IMR-90 (cell line): Measurements from ENCODE around the gene RFT1. TPM values are rescaled to one million over a fixed set of nuclear protein-coding genes. Genes with fewer than 3 reads are reported as not detected.
"Not testable (repeated sequence)": the region's sequence is repeated elsewhere in the genome, so short reads cannot be mapped to it uniquely, and the experiment has no call there.

ENCODE experiments used
- ATAC-seq: fragments of 200-7000 bp; cut with Tn5 transposase; 2 replicates; pipeline ENCODE4 v1.9.1; 2020; ENCODE audit warnings: low read depth, mild to moderate bottlenecking, moderate library complexity
- BruUV-seq: library from RNA; stranded (reverse); fragments of 400-500 nt; replicated peaks from 2 replicates; lab custom pipeline; 2021; lab: Mats Ljungman, UMichigan
- CTCF ChIA-PET: fragments of 300-600 bp; formaldehyde crosslinking; extraction: SDS; loops from one replicate; lab custom pipeline; 2021; ENCODE audit warnings: antibody characterized with exemption; lab: Yijun Ruan, JAX
- POLR2A ChIA-PET: fragments of 300-600 bp; sonication (Branson Sonifier 250); formaldehyde crosslinking; loops from one replicate; lab custom pipeline; 2022; ENCODE audit warnings: antibody characterized with exemption; ENCODE audit not compliant: unreplicated experiment; lab: Charles Lee
- DNase-seq: peaks from one replicate; pipeline ENCODE4 v3.0.0; 2013
- H2AFZ ChIP-seq: replicated peaks from 2 replicates; pipeline ENCODE3; 2013; ENCODE audit warnings: low read length, mild to moderate bottlenecking; ENCODE audit not compliant: poor library complexity
- H2AK5ac ChIP-seq: 2 replicates; pipeline ENCODE4 v1.6.1; 2013; ENCODE audit warnings: low read depth, low read length, inconsistent platforms
- H2AK9ac ChIP-seq: replicated peaks from 2 replicates; pipeline ENCODE3; 2013; ENCODE audit warnings: mild to moderate bottlenecking, low read depth, low read length, moderate library complexity; ENCODE audit not compliant: poor library complexity
- H2BK120ac ChIP-seq: 2 replicates; pipeline ENCODE4 v1.6.1; 2013; ENCODE audit warnings: low read depth, low read length, inconsistent platforms
- H2BK15ac ChIP-seq: 3 replicates; pipeline ENCODE4 v1.6.1; 2013; ENCODE audit warnings: low read depth, low read length, inconsistent platforms
- H2BK20ac ChIP-seq: 2 replicates; pipeline ENCODE4 v1.6.1; 2013; ENCODE audit warnings: low read depth, mild to moderate bottlenecking, inconsistent platforms, low read length, moderate library complexity
- H2BK5ac ChIP-seq: 2 replicates; pipeline ENCODE4 v1.6.1; 2013; ENCODE audit warnings: mild to moderate bottlenecking, low read depth, low read length, inconsistent platforms; ENCODE audit not compliant: poor library complexity, severe bottlenecking
- H3K14ac ChIP-seq: replicated peaks from 2 replicates; pipeline ENCODE4 v1.6.1; 2013; ENCODE audit warnings: low read depth, low read length, inconsistent platforms
- H3K18ac ChIP-seq: 2 replicates; pipeline ENCODE4 v1.6.1; 2013; ENCODE audit warnings: low read depth, low read length, control low read depth
- H3K23ac ChIP-seq: 2 replicates; pipeline ENCODE4 v1.6.1; 2013; ENCODE audit warnings: low read depth, low read length, inconsistent platforms
- H3K27ac ChIP-seq: 2 replicates; pipeline ENCODE4 v1.5.1; 2013; ENCODE audit warnings: mild to moderate bottlenecking, control low read depth, low read length; ENCODE audit not compliant: insufficient read depth
- H3K27me3 ChIP-seq: 2 replicates; pipeline ENCODE4 v1.6.1; 2013; ENCODE audit warnings: low read length; ENCODE audit not compliant: control insufficient read depth, insufficient read depth
- H3K36me3 ChIP-seq: 2 replicates; pipeline ENCODE4 v1.6.1; 2013; ENCODE audit warnings: low read length, mixed read lengths; ENCODE audit not compliant: control insufficient read depth, insufficient read depth
- H3K4ac ChIP-seq: 2 replicates; pipeline ENCODE4 v1.6.1; 2013; ENCODE audit warnings: low read depth, low read length, inconsistent platforms
- H3K4me1 ChIP-seq: 2 replicates; pipeline ENCODE4 v1.6.1; 2013; ENCODE audit warnings: low read length, mixed read lengths; ENCODE audit not compliant: control insufficient read depth, insufficient read depth
- H3K4me2 ChIP-seq: 2 replicates; pipeline ENCODE4 v1.6.1; 2013; ENCODE audit warnings: low read depth, mild to moderate bottlenecking, control low read depth, low read length, moderate library complexity
- H3K4me3 ChIP-seq: 2 replicates; pipeline ENCODE4 v1.5.1; 2013; ENCODE audit warnings: low read depth, mild to moderate bottlenecking, control low read depth, low read length, moderate library complexity; ENCODE audit not compliant: insufficient read depth
- H3K56ac ChIP-seq: 2 replicates; pipeline ENCODE4 v1.6.1; 2013; ENCODE audit warnings: low read length, inconsistent platforms; ENCODE audit not compliant: insufficient read depth; ENCODE audit errors: extremely low read depth
- H3K79me1 ChIP-seq, 2 experiments: 2 replicates each; pipeline ENCODE4 v1.6.1; 2013; ENCODE audit warnings: low read length in 2 of 2, inconsistent platforms in 1 of 2, low read depth in 1 of 2
- H3K9ac ChIP-seq: 2 replicates; pipeline ENCODE4 v1.6.1; 2013; ENCODE audit warnings: low read depth, low read length, control low read depth
- H3K9me1 ChIP-seq: 2 replicates; pipeline ENCODE4 v1.6.1; 2013; ENCODE audit warnings: low read length, inconsistent platforms; ENCODE audit not compliant: insufficient read depth
- H3K9me3 ChIP-seq: 2 replicates; pipeline ENCODE4 v1.6.1; 2013; ENCODE audit warnings: low read length; ENCODE audit not compliant: control insufficient read depth, insufficient read depth
- H4K20me1 ChIP-seq: 2 replicates; pipeline ENCODE4 v1.6.1; 2013; ENCODE audit warnings: low read length, inconsistent platforms; ENCODE audit not compliant: insufficient read depth
- H4K5ac ChIP-seq: 2 replicates; pipeline ENCODE4 v1.6.1; 2013; ENCODE audit warnings: mild to moderate bottlenecking, low read depth, low read length, control low read depth
- H4K8ac ChIP-seq, 2 experiments: 2 replicates each; pipeline ENCODE4 v1.6.1; 2013; ENCODE audit warnings: low read depth in 2 of 2, low read length in 2 of 2, control low read depth in 1 of 2, inconsistent platforms in 1 of 2
- H4K91ac ChIP-seq: 2 replicates; pipeline ENCODE4 v1.6.1; 2013; ENCODE audit warnings: low read depth, low read length, inconsistent platforms; ENCODE audit not compliant: insufficient read depth
- CEBPB ChIP-seq: IDR thresholded peaks from 2 replicates; pipeline ENCODE4 v1.6.1; 2012; ENCODE audit warnings: low read depth, low read length, improper control_type of control experiment
- CTCF ChIP-seq: conservative IDR thresholded peaks from 2 replicates; pipeline ENCODE4 v1.5.1; 2012; ENCODE audit warnings: mild to moderate bottlenecking, low read depth, low read length, improper control_type of control experiment
- RAD21 ChIP-seq: IDR thresholded peaks from 2 replicates; pipeline ENCODE4 v1.6.1; 2012; ENCODE audit warnings: low read length, improper control_type of control experiment
- SMC3 ChIP-seq: fragments of 150-350 bp; IDR thresholded peaks from 2 replicates; pipeline ENCODE4 v1.6.1; 2016; ENCODE audit warnings: low read depth, mild to moderate bottlenecking, antibody characterized with exemption, low read length, moderate library complexity
- WGBS, 2 experiments: methylation state at CpG; one replicate each; pipeline versions ENCODE4 v1.1.5 to v1.1.7; 2013; ENCODE audit warnings: missing lambda C conversion rate in 2 of 2; ENCODE audit not compliant: insufficient read length in 1 of 2; ENCODE audit errors: extremely low coverage in 2 of 2; 5-methylcytosine and 5-hydroxymethylcytosine counted together
- dilution Hi-C: fragments of 300-500 bp; cut with HindIII; formaldehyde crosslinking; loops from one replicate; pipeline ENCODE4 v1.14.3; 2018; ENCODE audit warnings: low sequenced_read_pairs; ENCODE audit not compliant: unreplicated experiment
- in situ Hi-C: fragments of 300-500 bp; cut with MboI; formaldehyde crosslinking; loops from 3 replicates; pipeline ENCODE4 v1.14.3; 2019; ENCODE audit warnings: low sequenced_read_pairs, inconsistent platforms, mixed read lengths
- intact Hi-C: fragments of 100-400 bp; cut with micrococcal nuclease; formaldehyde crosslinking; loops from 2 replicates; pipeline ENCODE4 v1.10.0; 2022
- polyA plus RNA-seq, 3 experiments: library from polyadenylated mRNA; depleted of rRNA; stranded (reverse); fragments of >200 nt; gene quantifications; 2 replicates each; pipeline ENCODE4 v1.2.3, GENCODE V29; 2012; ENCODE audit warnings: low replicate concordance in 1 of 3
- total RNA-seq: library from RNA; depleted of rRNA; stranded (reverse); fragments of >200 nt; gene quantifications from 2 replicates; pipeline ENCODE4 v1.2.3, GENCODE V29; 2012

Gene RFT1
- total and polyA plus RNA-seq, 2 of the 4 experiments (the other 2 are of a cell fraction): 14.5 to 23.5 TPM

GRCh38 chr3:53056442-53056841 is 73.8 kb downstream of the RFT1 start:
- no peak overlapping the region for H2BK20ac ChIP-seq
- H3K14ac ChIP-seq: no peak overlapping the region
- in situ Hi-C loops: no loop called here
- no peak overlapping the region for H2BK5ac ChIP-seq
- no peaks in the 10 kb centered on the region for H3K79me1 ChIP-seq
- dilution Hi-C loops: no loop called here
- no peak overlapping the region for H3K56ac ChIP-seq
- no peak overlapping the region for H3K4me3 ChIP-seq
- CTCF ChIA-PET: interaction anchor here (0.6 kb wide), 1 partner anchor 289 kb away, joined by 5 read pairs; no protein-coding TSS in a partner anchor
- no peak overlapping the region for H3K4ac ChIP-seq
- H3K4me1 ChIP-seq: no peaks in the 10 kb centered on the region
- no CpG with 5 or more reads among the region's 2 CpGs for WGBS, 2 experiments
- TF ChIP-seq SMC3: peak; percentile 18; the same call in 1 of the 2 replicates
- peak; percentile 24; the same call in 1 of the 2 replicates for TF ChIP-seq CTCF
- no peak for TF ChIP-seq CEBPB
- 0 out of 2 replicates have a peak, but pooled peaks have one; percentile 13 for TF ChIP-seq RAD21
- no peak overlapping the region for H3K27ac ChIP-seq
- H2AK9ac ChIP-seq: no peak overlapping the region
- POLR2A ChIA-PET: no interaction called here
- no TSS peak for BruUV-seq
- no peaks in the 10 kb centered on the region for H4K20me1 ChIP-seq
- intact Hi-C loops: no loop called here
- no peak overlapping the region for H4K8ac ChIP-seq
- H4K5ac ChIP-seq: no peak overlapping the region
- ATAC-seq (peak; percentile 60; the same call in 1 of the 2 replicates), DNase-seq (peak; percentile 24)
- H2AFZ ChIP-seq: peak overlapping the region; percentile 5
- no peaks in the 10 kb centered on the region for H3K9me3 ChIP-seq
- no peaks in the 10 kb centered on the region for H3K9me1 ChIP-seq
- H3K27me3 ChIP-seq: peaks cover 7% of the 10 kb centered on the region; the same call in 1 of the 2 replicates
- H3K23ac ChIP-seq: no peak overlapping the region
- no peak overlapping the region for H2AK5ac ChIP-seq
- no peak overlapping the region for H3K9ac ChIP-seq
- H3K36me3 ChIP-seq: no peaks in the 10 kb centered on the region
- H2BK120ac ChIP-seq: no peak overlapping the region
- H3K18ac ChIP-seq: no peak overlapping the region
- no peak overlapping the region for H3K4me2 ChIP-seq
- H4K91ac ChIP-seq: no peak overlapping the region
- H2BK15ac ChIP-seq: no peak overlapping the region

- intact Hi-C loops, H2BK20ac ChIP-seq, H3K18ac ChIP-seq, dilution Hi-C loops, H3K36me3 ChIP-seq, H3K23ac ChIP-seq, H2AK5ac ChIP-seq, H2AFZ ChIP-seq, H4K5ac ChIP-seq, H2AK9ac ChIP-seq, H3K9ac ChIP-seq, H3K27ac ChIP-seq, H3K79me1 ChIP-seq, H3K9me3 ChIP-seq, H4K91ac ChIP-seq, ATAC-seq, POLR2A ChIA-PET, H3K56ac ChIP-seq, H2BK5ac ChIP-seq, in situ Hi-C loops, H3K4me2 ChIP-seq, H3K9me1 ChIP-seq, H3K14ac ChIP-seq, BruUV-seq, H2BK15ac ChIP-seq, DNase-seq, H3K4ac ChIP-seq, H4K20me1 ChIP-seq, H4K8ac ChIP-seq, H3K4me1 ChIP-seq, H3K4me3 ChIP-seq, H2BK120ac ChIP-seq: not testable (repeated sequence)
- WGBS, 2 experiments: no CpG with 5 or more reads among the region's 7 CpGs
- peaks cover 10% of the 10 kb centered on the region for H3K27me3 ChIP-seq
- CTCF ChIA-PET: interaction anchor here (0.6 kb wide), 1 partner anchor 623 kb away, joined by 3 read pairs; no protein-coding TSS in a partner anchor
Measured at GRCh38 chr3:53054233-53054632, 76.0 kb downstream of the RFT1 start.
